ENCODE measurements around the gene IDUA. TPM values are rescaled to one million over a fixed set of nuclear protein-coding genes. Genes with fewer than 3 reads are reported as not detected.
A peak's percentile ranks its signal among the peaks of the same experiment; 100 is the strongest.

IDUA gene
- total and polyA plus RNA-seq, 10 of the 15 experiments (the other 5 are each of a cell fraction or from before 2014, with no cell fraction given): 0.05 to 7.6 (median 1.4) TPM; not detected in 1

- POLR2A ChIA-PET: interaction anchor here (1.7 kb wide), 1 partner anchor 54 kb away, joined by 3 read pairs; no protein-coding TSS in a partner anchor
Measured at GRCh38 chr4:1022051-1022738, 35.4 kb downstream of the IDUA start.

GRCh38 chr4:1022739-1023066, 35.9 kb downstream of the IDUA start:
- H3K27me3 ChIP-seq (replicated peaks in 1 of 2; ENCODE audit: control insufficient read depth in 2 of 2, insufficient read depth in 2 of 2, low read length in 1 of 2): no peaks in the 10 kb centered on the region
- no peak for ATAC-seq
- no peaks in the 10 kb centered on the region for H3K9me3 ChIP-seq (replicated peaks; ENCODE audit: control insufficient read depth, insufficient read depth, low read length)
- POLR2A ChIA-PET: no interaction called here
- SMC1A ChIA-PET (ENCODE audit: uncharacterized antibody, unreplicated experiment): no interaction called here
- FAIRE-seq: no peak
- no peaks in the 10 kb centered on the region for H4K20me1 ChIP-seq (ENCODE audit: control insufficient read depth, insufficient read depth)
- in situ Hi-C loops (cut with MboI): no loop called here
- DNase-seq (ENCODE audit: low read depth, low spot score): no peak
- 62% methylated on average over 19 of the region's 19 CpGs for WGBS (ENCODE audit: insufficient coverage, insufficient replicate concordance, low lambda C conversion rate, missing lambda C conversion rate)
- CTCF ChIA-PET: no interaction called here
- no peak overlapping the region for H3K4me3 ChIP-seq
- no peak overlapping the region for H2AFZ ChIP-seq (ENCODE audit: control insufficient read depth, low read depth, low read length)
- TF ChIP-seq NR2F1 (conservative IDR thresholded peaks at IDR 0.05) (no peak), JUND (IDR thresholded peaks at IDR 0.05; ENCODE audit: low read depth, low read length) (no peak), SRF (IDR thresholded peaks at IDR 0.05; ENCODE audit: low read depth in 2 of 2, low read length in 2 of 2) (no peak), MTA2 (IDR thresholded peaks at IDR 0.05; ENCODE audit: low read depth) (no peak), NBN (IDR thresholded peaks at IDR 0.05) (no peak), MAX (IDR thresholded peaks at IDR 0.05; ENCODE audit: low read depth, low read length) (no peak), HDAC6 (IDR thresholded peaks at IDR 0.05; ENCODE audit: unreplicated experiment) (no peak)
- BruUV-seq (replicated peaks): no TSS peak
- no peaks in the 10 kb centered on the region for H3K36me3 ChIP-seq (ENCODE audit: control insufficient read depth in 2 of 2, insufficient read depth in 2 of 2, low read length in 1 of 2)
- H3K4me2 ChIP-seq (ENCODE audit: control insufficient read depth, insufficient read depth): no peak overlapping the region
- H3K9ac ChIP-seq (ENCODE audit: control insufficient read depth, insufficient read depth, low read length): no peak overlapping the region
- H3K27ac ChIP-seq (ENCODE audit: control insufficient read depth, insufficient read depth): no peak overlapping the region
- RAD21 ChIA-PET (ENCODE audit: unreplicated experiment): no interaction called here
- H3K4me1 ChIP-seq (ENCODE audit: control insufficient read depth, insufficient read depth, low read length): peaks cover 17% of the 10 kb centered on the region
- intact Hi-C loops (cut with micrococcal nuclease; ENCODE audit: unreplicated experiment): no loop called here
- no peaks in the 10 kb centered on the region for H3K79me2 ChIP-seq (ENCODE audit: control insufficient read depth, insufficient read depth, low read length)

More at GRCh38 chr4:1022051-1022738, 35.4 kb downstream of the IDUA start:
- CTCF ChIA-PET: interaction anchor here (0.6 kb wide), 1 partner anchor 153 kb away, joined by 3 read pairs; no protein-coding TSS in a partner anchor
- BruUV-seq (replicated peaks): no TSS peak
- no peaks in the 10 kb centered on the region for H3K27me3 ChIP-seq (replicated peaks in 1 of 2; ENCODE audit: control insufficient read depth in 2 of 2, insufficient read depth in 2 of 2, low read length in 1 of 2)
- in situ Hi-C loops (cut with MboI): no loop called here
- RAD21 ChIA-PET (ENCODE audit: unreplicated experiment): no interaction called here
- intact Hi-C loops (cut with micrococcal nuclease; ENCODE audit: unreplicated experiment): no loop called here
- H2AFZ ChIP-seq (ENCODE audit: control insufficient read depth, low read depth, low read length): no peak overlapping the region
- H3K4me3 ChIP-seq: no peak overlapping the region
- H4K20me1 ChIP-seq (ENCODE audit: control insufficient read depth, insufficient read depth): no peaks in the 10 kb centered on the region
- no peak overlapping the region for H3K27ac ChIP-seq (ENCODE audit: control insufficient read depth, insufficient read depth)
- no peaks in the 10 kb centered on the region for H3K36me3 ChIP-seq (ENCODE audit: control insufficient read depth in 2 of 2, insufficient read depth in 2 of 2, low read length in 1 of 2)
- no peak for DNase-seq (ENCODE audit: low read depth, low spot score)
- peak overlapping the region; percentile 44; the same call in 1 of the 2 replicates for H3K4me2 ChIP-seq (ENCODE audit: control insufficient read depth, insufficient read depth)
- no peaks in the 10 kb centered on the region for H3K79me2 ChIP-seq (ENCODE audit: control insufficient read depth, insufficient read depth, low read length)
- H3K9ac ChIP-seq (ENCODE audit: control insufficient read depth, insufficient read depth, low read length): no peak overlapping the region
- no peaks in the 10 kb centered on the region for H3K9me3 ChIP-seq (replicated peaks; ENCODE audit: control insufficient read depth, insufficient read depth, low read length)
- H3K4me1 ChIP-seq (ENCODE audit: control insufficient read depth, insufficient read depth, low read length): peaks cover 17% of the 10 kb centered on the region
- FAIRE-seq: no peak
- WGBS (ENCODE audit: insufficient coverage, insufficient replicate concordance, low lambda C conversion rate, missing lambda C conversion rate): 70% methylated on average over 35 of the region's 46 CpGs
- no peak for ATAC-seq
- TF ChIP-seq TBL1XR1 (IDR thresholded peaks at IDR 0.05; ENCODE audit: low read depth, low read length) (no peak), NR2F1 (conservative IDR thresholded peaks at IDR 0.05) (no peak), CEBPB (IDR thresholded peaks at IDR 0.05; ENCODE audit: borderline replicate concordance in 1 of 2, low read depth in 2 of 2, low read length in 2 of 2) (no peak), CHD4 (IDR thresholded peaks at IDR 0.05) (no peak), EP300 (IDR thresholded peaks at IDR 0.05; ENCODE audit: borderline replicate concordance in 1 of 2, control insufficient read depth in 1 of 2, low read depth in 2 of 2, low read length in 2 of 2) (no peak), NBN (IDR thresholded peaks at IDR 0.05) (no peak)
- SMC1A ChIA-PET (ENCODE audit: uncharacterized antibody, unreplicated experiment): no interaction called here

All from GM12878 (cell line).